ENCODE results near the gene ALPK1.

- TF ChIP-seq CTCF (IDR thresholded peaks at IDR 0.05; ENCODE audit: borderline replicate concordance, extremely low read depth, low read length, poor library complexity, severe bottlenecking) (no peak), EZH2 (IDR thresholded peaks at IDR 0.05; ENCODE audit: borderline replicate concordance, low read depth, low read length, severe bottlenecking) (no peak)
Measured at GRCh38 chr4:112343330-112344080, 46.3 kb downstream of the ALPK1 start.
